Measurements from ENCODE around the gene STUM.

STUM gene

GRCh38 chr1:226642421-226642820 is 93.9 kb downstream of the STUM start:
- no peak for DNase-seq

- no peak for DNase-seq
These were observed 94.6 kb downstream of the STUM start for GRCh38 chr1:226643177-226643576.

GRCh38 chr1:226643611-226644540 is 95.3 kb downstream of the STUM start:
- no peak for DNase-seq

- DNase-seq: no peak
These were observed 96.1 kb downstream of the STUM start for GRCh38 chr1:226644541-226645176.

GRCh38 chr1:226645279-226645976 is 96.9 kb downstream of the STUM start:
- no peak for DNase-seq

GRCh38 chr1:226646026-226646869 is 97.7 kb downstream of the STUM start:
- DNase-seq: no peak

GRCh38 chr1:226646870-226647449 is 98.4 kb downstream of the STUM start:
- DNase-seq: no peak

GRCh38 chr1:226647719-226648118 is 99.2 kb downstream of the STUM start:
- DNase-seq: no peak

- DNase-seq: no peak
These were observed 99.9 kb downstream of the STUM start for GRCh38 chr1:226648421-226648820.

- DNase-seq: no peak
These were observed 100.7 kb downstream of the STUM start for GRCh38 chr1:226649244-226649643.

GRCh38 chr1:226649780-226650179 is 101.2 kb downstream of the STUM start:
- DNase-seq: peak; percentile 21

GRCh38 chr1:226650236-226650841 is 101.8 kb downstream of the STUM start:
- DNase-seq: no peak

GRCh38 chr1:226651041-226651731 is 102.6 kb downstream of the STUM start:
- no peak for DNase-seq

GRCh38 chr1:226651732-226652105 is 103.2 kb downstream of the STUM start:
- no peak for DNase-seq

GRCh38 chr1:226652613-226653012 is 104.0 kb downstream of the STUM start:
- no peak for DNase-seq

- no peak for DNase-seq
These were observed 104.9 kb downstream of the STUM start for GRCh38 chr1:226653311-226653921.

- DNase-seq: no peak
These were observed 105.6 kb downstream of the STUM start for GRCh38 chr1:226654046-226654667.

GRCh38 chr1:226654668-226655055 is 106.1 kb downstream of the STUM start:
- DNase-seq: no peak

- no peak for DNase-seq
These were observed 106.9 kb downstream of the STUM start for GRCh38 chr1:226655251-226656163.
